GM19455 (cell line): ENCODE data around the gene RPL39L.
A peak's percentile ranks its signal among the peaks of the same experiment; 100 is the strongest.
"Not testable (repeated sequence)": the region's sequence is repeated elsewhere in the genome, so short reads cannot be mapped to it uniquely, and the experiment has no call there.

Experiments
- ATAC-seq: cut with Tn5 transposase; IDR thresholded peaks from one replicate; pipeline ENCODE4 v1.9.1; 2021; ENCODE audit not compliant: unreplicated experiment

The RPL39L gene

GRCh38 chr3:187139126-187139894 is at the start of gene RPL39L:
TSS of gene RPL39L (minus strand) at chr3:187139496. CDS start at chr3:187121300, 18,196 bp downstream.
- peak; percentile 99 for ATAC-seq

- no peak for ATAC-seq
Measured at GRCh38 chr3:187188931-187189330, 49.6 kb upstream of the RPL39L start.

- no peak for ATAC-seq
Measured at GRCh38 chr3:187186801-187187421, 47.6 kb upstream of the RPL39L start.

GRCh38 chr3:187186375-187186774 is 47.1 kb upstream of the RPL39L start:
- no peak for ATAC-seq

GRCh38 chr3:187185759-187186158 is 46.5 kb upstream of the RPL39L start:
- no peak for ATAC-seq

- ATAC-seq, result no peak
Measured at GRCh38 chr3:187183903-187184302, 44.6 kb upstream of the RPL39L start.

GRCh38 chr3:187183210-187183862 is 44.0 kb upstream of the RPL39L start:
- ATAC-seq, result no peak

- ATAC-seq, result no peak
Measured at GRCh38 chr3:187181454-187182170, 42.3 kb upstream of the RPL39L start.

GRCh38 chr3:187172929-187173328 is 33.6 kb upstream of the RPL39L start:
- ATAC-seq, result no peak

GRCh38 chr3:187170911-187171310 is 31.6 kb upstream of the RPL39L start:
- ATAC-seq, result not testable (repeated sequence)

- ATAC-seq, result no peak
Measured at GRCh38 chr3:187169231-187169960, 30.1 kb upstream of the RPL39L start.

- no peak for ATAC-seq
Measured at GRCh38 chr3:187167777-187168176, 28.5 kb upstream of the RPL39L start.

- no peak for ATAC-seq
Measured at GRCh38 chr3:187166750-187167149, 27.5 kb upstream of the RPL39L start.

GRCh38 chr3:187165144-187165543 is 25.8 kb upstream of the RPL39L start:
- no peak for ATAC-seq

- no peak for ATAC-seq
Measured at GRCh38 chr3:187162265-187162953, 23.1 kb upstream of the RPL39L start.

GRCh38 chr3:187161556-187161955 is 22.3 kb upstream of the RPL39L start:
- no peak for ATAC-seq

- no peak for ATAC-seq
Measured at GRCh38 chr3:187150599-187150998, 11.3 kb upstream of the RPL39L start.

- ATAC-seq, result no peak
Measured at GRCh38 chr3:187150186-187150585, 10.9 kb upstream of the RPL39L start.

- no peak for ATAC-seq
Measured at GRCh38 chr3:187146389-187146788, 7.1 kb upstream of the RPL39L start.
